CMK (cell line): Measurements from ENCODE around the gene UFD1.

Experiments
- DNase-seq: peaks from one replicate; pipeline ENCODE4 v3.0.0-alpha.2; 2010; ENCODE audit warnings: low read depth

The UFD1 gene

GRCh38 chr22:19516378-19517170 lies 37.6 kb upstream of the UFD1 start:
- DNase-seq, result no peak

GRCh38 chr22:19515654-19516377 lies 36.8 kb upstream of the UFD1 start:
- no peak for DNase-seq

DNA sequence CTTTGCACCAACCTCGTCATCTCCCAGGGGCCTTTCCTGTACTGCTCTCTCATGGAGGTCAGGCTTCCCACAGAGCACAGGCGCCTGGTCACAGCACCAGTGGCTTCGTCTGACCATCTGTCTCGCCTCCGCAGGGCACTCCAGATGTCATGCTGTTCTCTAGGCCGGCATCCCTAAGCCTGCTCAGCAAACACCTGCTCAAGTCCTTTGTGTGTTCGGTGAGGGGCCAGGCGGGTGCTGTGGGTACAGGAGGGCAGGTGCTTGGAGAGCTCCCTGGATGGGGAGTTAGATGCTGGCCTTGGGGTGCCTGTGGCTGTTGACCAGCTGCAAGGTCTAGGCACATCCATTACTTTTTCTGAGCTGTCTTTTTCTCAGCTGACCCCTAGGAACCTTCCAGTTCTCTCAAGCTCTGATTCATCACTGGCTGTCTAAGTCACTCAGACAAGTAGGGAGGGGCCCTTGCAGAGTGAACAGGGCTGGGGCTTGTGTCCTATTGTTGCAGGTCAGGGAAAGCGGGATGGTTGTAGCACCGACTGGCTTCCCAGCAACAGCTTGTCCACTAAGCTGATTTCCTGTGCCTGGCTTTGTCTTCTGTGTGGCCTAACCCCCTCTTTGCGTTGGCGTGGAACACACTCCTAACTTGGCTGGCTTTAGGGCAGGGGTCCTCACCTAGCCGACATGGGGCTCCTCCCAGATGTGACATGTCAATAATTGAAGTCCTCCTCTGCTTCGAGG lies 36.0 kb upstream of the UFD1 start:
- DNase-seq, result no peak

DNA sequence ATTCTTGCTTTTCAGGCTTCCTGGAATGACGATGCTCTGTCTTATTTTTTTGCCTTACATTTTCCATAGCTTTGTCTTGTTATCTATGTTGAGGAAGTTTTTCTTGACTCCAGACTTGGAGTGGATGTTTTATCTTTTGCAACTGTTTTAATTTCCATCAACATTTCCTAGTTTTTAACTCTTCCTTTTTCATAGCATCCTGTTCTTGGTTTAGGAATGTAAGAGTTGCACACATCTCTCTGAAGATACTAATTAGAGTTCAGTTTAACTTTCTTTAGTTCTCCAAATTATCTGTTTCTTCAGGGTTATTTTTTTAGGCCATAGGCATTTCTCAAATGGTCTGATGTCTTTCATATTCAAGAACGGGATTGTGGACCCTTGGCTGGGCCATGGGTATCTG lies 34.8 kb upstream of the UFD1 start:
- DNase-seq, result no peak

- DNase-seq, result no peak
These were observed 31.9 kb upstream of the UFD1 start for GRCh38 chr22:19510919-19511341.

GRCh38 chr22:19509923-19510322 lies 30.9 kb upstream of the UFD1 start:
- no peak for DNase-seq

DNA sequence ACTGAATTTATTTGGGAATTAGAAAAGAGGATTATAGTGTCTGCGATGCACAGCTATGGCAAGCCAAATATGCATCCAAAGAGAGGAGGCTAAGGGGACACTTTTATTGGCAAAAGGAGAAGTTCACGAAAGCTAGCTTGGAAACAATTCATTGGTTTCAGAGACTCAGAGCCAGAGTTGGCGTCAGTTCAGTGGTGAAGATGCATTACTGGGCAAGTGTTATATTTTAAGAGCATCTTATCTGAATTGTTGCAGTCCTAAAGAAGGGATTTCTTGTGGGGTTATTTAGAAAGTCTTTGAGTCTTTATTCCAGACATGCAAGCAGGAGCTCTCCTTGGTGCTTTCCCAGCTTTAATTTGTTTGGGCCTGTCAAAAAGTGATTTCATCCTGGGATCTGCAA lies 30.2 kb upstream of the UFD1 start:
- DNase-seq, result no peak

GRCh38 chr22:19508024-19508776 lies 29.2 kb upstream of the UFD1 start:
- DNase-seq, result no peak

DNA sequence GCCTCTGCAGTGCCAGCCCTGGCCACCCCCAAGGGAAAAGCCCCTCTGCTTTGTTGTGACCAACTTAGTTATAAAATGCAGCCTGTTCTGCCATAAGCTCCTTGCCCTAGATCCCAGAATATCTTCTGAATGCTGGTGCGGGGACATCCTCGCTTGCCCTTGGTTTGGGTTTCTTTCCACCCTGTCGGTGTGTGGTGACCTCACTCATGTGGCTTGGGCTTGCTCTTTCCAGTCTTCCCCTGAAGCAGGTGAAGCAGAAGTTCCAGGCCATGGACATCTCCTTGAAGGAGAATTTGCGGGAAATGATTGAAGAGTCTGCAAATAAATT lies 28.5 kb upstream of the UFD1 start:
- no peak for DNase-seq

DNA sequence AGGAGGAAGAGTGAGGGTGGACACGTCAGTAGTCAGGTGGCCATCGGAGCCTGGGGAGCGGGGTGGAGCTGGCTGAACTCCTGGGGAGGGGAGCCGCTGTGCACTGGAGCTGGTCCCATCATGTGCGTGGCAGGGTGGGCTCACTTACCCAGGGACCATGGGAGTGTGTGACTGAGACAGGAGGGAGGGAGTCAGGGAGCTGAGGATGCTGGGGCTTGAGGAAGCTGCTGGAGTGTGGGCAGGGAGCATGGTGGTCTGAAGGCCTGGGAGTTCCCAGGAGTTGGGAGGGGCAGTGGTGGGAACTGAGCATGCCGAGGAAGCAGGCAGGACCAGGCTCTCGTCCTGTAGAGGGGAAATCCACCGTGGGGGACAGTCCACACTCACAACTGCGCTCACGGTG lies 27.2 kb upstream of the UFD1 start:
- no peak for DNase-seq

DNA sequence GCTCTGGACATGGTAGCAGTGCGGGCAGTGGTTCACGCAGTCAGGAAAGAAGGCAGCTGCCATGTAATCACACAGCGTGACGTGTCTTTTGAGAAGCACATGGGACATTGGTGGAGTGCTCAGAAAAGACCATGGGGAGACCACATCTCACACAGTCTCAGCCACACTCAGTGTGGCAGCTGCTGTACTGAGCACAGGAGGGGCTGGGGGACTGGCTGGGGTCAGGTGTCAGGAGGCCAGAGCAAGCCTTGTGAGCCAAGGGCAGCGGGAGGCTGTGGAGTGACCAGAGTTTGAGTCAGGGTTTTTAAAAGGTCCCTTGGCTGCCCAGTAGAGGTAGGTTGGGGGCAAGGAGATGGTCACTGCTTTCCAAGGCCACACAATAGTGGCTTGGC lies 26.7 kb upstream of the UFD1 start:
- no peak for DNase-seq

- no peak for DNase-seq
These were observed 26.1 kb upstream of the UFD1 start for GRCh38 chr22:19504900-19505734.

- no peak for DNase-seq
These were observed 24.9 kb upstream of the UFD1 start for GRCh38 chr22:19503869-19504268.

- DNase-seq, result no peak
These were observed 24.4 kb upstream of the UFD1 start for GRCh38 chr22:19503367-19503766.

GRCh38 chr22:19501897-19502447 lies 23.0 kb upstream of the UFD1 start:
- no peak for DNase-seq

- no peak for DNase-seq
These were observed 20.9 kb upstream of the UFD1 start for GRCh38 chr22:19499880-19500242.

DNA sequence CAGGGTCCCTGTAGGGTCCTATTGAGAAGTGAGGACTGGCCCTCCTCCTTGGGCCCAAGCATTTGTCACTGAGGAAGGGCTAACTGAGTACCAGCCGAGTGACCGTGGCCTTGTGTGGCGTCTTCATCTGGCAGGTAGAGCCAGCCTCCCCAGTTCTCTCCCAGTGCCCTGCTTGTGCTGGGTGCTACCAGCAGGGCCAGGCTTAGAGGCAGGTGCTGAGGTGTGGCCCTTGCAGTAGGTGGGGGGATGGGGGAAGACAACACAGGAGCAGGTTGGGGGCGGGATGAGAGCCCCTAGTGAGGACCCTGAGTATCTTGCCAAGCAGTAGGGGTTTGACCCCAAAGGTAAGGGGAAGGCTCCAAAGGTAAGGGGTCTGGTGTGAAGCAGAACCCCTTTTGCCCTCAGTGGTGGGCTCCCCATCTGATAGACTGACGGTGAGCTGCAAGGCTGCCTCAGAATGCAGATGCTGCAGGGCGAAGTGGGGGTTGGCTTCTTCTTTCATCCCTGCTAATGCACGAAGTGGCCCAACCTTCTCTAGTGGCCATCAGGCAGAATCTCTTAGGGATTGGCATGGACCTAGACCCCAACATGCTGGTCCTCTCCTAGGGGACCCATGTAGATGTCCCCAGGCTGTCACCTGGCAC lies 20.4 kb upstream of the UFD1 start:
- DNase-seq, result no peak

- no peak for DNase-seq
These were observed 19.8 kb upstream of the UFD1 start for GRCh38 chr22:19498866-19499190.

- DNase-seq, result no peak
These were observed 19.3 kb upstream of the UFD1 start for GRCh38 chr22:19498154-19498865.

DNA sequence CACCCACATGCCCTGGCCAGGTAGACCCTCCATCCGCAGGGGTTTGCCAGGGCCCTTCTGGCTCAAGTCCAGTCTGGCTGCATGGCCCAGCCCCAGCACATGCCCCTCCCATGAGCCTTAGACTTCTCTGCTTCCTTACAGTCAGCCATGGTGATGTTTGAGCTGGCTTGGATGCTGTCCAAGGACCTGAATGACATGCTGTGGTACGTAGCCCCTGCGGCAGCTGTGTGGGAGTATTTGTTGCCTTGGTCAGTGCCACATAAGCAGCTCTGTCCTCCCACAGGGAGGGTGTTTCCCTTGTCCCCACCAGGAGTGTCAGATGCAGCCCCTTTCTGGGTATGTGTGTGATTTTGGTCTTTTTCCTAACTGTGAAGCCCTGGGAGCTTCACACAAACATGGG lies 18.3 kb upstream of the UFD1 start:
- DNase-seq, result no peak
